OCI-LY7 (cell line): ENCODE measurements around the gene RPL31.

ENCODE experiments used
- CTCF ChIP-seq: fragments of 200-600 bp; sonication (generic); conservative IDR thresholded peaks from 2 replicates; pipeline ENCODE4 v1.5.1; 2014; ENCODE audit warnings: mild to moderate bottlenecking, antibody characterized with exemption, low read length, moderate library complexity, mixed read lengths
- EZH2phosphoT487 ChIP-seq: fragments of 200-600 bp; sonication (generic); IDR thresholded peaks from 2 replicates; pipeline ENCODE4 v1.6.1; 2018; ENCODE audit warnings: low read depth, borderline replicate concordance, mild to moderate bottlenecking, mixed run types, antibody characterized with exemption, low read length, moderate library complexity, mixed read lengths

GRCh38 chr2:100956081-100956480 is 46.0 kb upstream of the RPL31 start:
- no peak for TF ChIP-seq CTCF
- no peak for TF ChIP-seq EZH2phosphoT487
